B cell (primary cell): ENCODE data around the gene SLC35F3. TPM values are rescaled to one million over a fixed set of nuclear protein-coding genes. Genes with fewer than 3 reads are reported as not detected.

Source experiments
- ATAC-seq: fragments of 200-7000 bp; cut with Tn5 transposase; one replicate; pipeline ENCODE4 v1.10.0; 2021; ENCODE audit warnings: low read depth, mild to moderate bottlenecking, moderate number of reproducible peaks, moderate library complexity
- CTCF ChIA-PET: fragments of 350-600 bp; sonication (Branson Sonifier 250); formaldehyde crosslinking; loops from one replicate; lab custom pipeline; 2021; ENCODE audit warnings: antibody characterized with exemption, inconsistent platforms; lab: Charles Lee
- POLR2A ChIA-PET: fragments of 350-600 bp; sonication (Branson Sonifier 250); formaldehyde crosslinking; loops from one replicate; lab custom pipeline; 2021; ENCODE audit warnings: antibody characterized with exemption; lab: Charles Lee
- DNase-seq: peaks from one replicate; pipeline ENCODE4 v3.0.0; 2013
- H2AFZ ChIP-seq: 2 replicates; pipeline ENCODE4 v1.6.1; 2012; ENCODE audit warnings: mild to moderate bottlenecking, low read depth, low read length; ENCODE audit not compliant: insufficient read depth, poor library complexity, severe bottlenecking
- H3K27ac ChIP-seq, 2 donors: 1 replicate in 1 of 2; 2 replicates in 1 of 2; pipeline ENCODE4 v1.5.1; 2012 to 2013; ENCODE audit warnings: low read length in 2 of 2, mild to moderate bottlenecking in 2 of 2, moderate library complexity in 1 of 2
- H3K27me3 ChIP-seq, 4 experiments: fragments of 200-600 bp in 1 of 4; sonication (generic) in 1 of 4; replicated peaks in 1 of 4; 1 replicate in 2 of 4; 2 replicates in 2 of 4; pipeline versions ENCODE4 v1.6.1 to v1.7.0; 2013 to 2016; ENCODE audit warnings: low read length in 3 of 4, mild to moderate bottlenecking in 2 of 4, mixed read lengths in 1 of 4, moderate library complexity in 1 of 4; ENCODE audit not compliant: insufficient read depth in 4 of 4, control insufficient read depth in 3 of 4; ENCODE audit errors: control extremely low read depth in 1 of 4
- H3K36me3 ChIP-seq, 2 experiments: replicated peaks in 1 of 2; 1 replicate in 1 of 2; 2 replicates in 1 of 2; pipeline versions ENCODE4 v1.6.1 to v1.7.1; 2013; ENCODE audit warnings: low read length in 1 of 2; ENCODE audit not compliant: insufficient read depth in 2 of 2, control insufficient read depth in 1 of 2; ENCODE audit errors: control extremely low read depth in 1 of 2, extremely low read depth in 1 of 2
- H3K4me1 ChIP-seq, 2 donors: fragments of 200-600 bp in 1 of 2; sonication (generic) in 1 of 2; 1 replicate in 1 of 2; 2 replicates in 1 of 2; pipeline versions ENCODE4 v1.5.1 to v1.6.1; 2013 to 2017; ENCODE audit warnings: low read length in 2 of 2; ENCODE audit not compliant: control insufficient read depth in 2 of 2, insufficient read depth in 2 of 2
- H3K4me2 ChIP-seq: replicated peaks from 2 replicates; pipeline ENCODE3; 2012; ENCODE audit warnings: mild to moderate bottlenecking, low read depth, low read length; ENCODE audit not compliant: poor library complexity, severe bottlenecking
- H3K4me3 ChIP-seq, 5 experiments: fragments of 200-600 bp in 1 of 5; sonication (generic) in 1 of 5; 1 replicate in 3 of 5; 2 replicates in 2 of 5; pipeline versions ENCODE4 v1.5.1 to v1.7.0; 2011 to 2016; ENCODE audit warnings: low read length in 4 of 5, mild to moderate bottlenecking in 4 of 5, low read depth in 2 of 5, control low read depth in 1 of 5, moderate library complexity in 1 of 5; ENCODE audit not compliant: insufficient read depth in 1 of 5; ENCODE audit errors: control extremely low read depth in 1 of 5, extremely low read depth in 1 of 5
- H3K79me2 ChIP-seq: fragments of 200-600 bp; sonication (generic); one replicate; pipeline ENCODE4 v1.6.0; 2016; ENCODE audit warnings: low read length; ENCODE audit not compliant: control insufficient read depth, insufficient read depth
- H3K9ac ChIP-seq: fragments of 200-600 bp; sonication (generic); 2 replicates; pipeline ENCODE4 v1.6.1; 2017; ENCODE audit warnings: mild to moderate bottlenecking, low read length, moderate library complexity
- H3K9me3 ChIP-seq, 3 donors: one replicate each; pipeline versions ENCODE4 v1.6.1 to v1.7.1; 2013; ENCODE audit warnings: low read length in 2 of 3; ENCODE audit not compliant: control insufficient read depth in 2 of 3, insufficient read depth in 1 of 3; ENCODE audit errors: control extremely low read depth in 1 of 3
- H4K20me1 ChIP-seq: 2 replicates; pipeline ENCODE4 v1.6.0; 2012; ENCODE audit warnings: mild to moderate bottlenecking, low read length; ENCODE audit not compliant: insufficient read depth, control insufficient read depth, poor library complexity, severe bottlenecking
- H3K27ac Mint-ChIP-seq: one replicate; pipeline ENCODE4 v1.8.0; 2021; ENCODE audit warnings: mixed read lengths
- H3K27me3 Mint-ChIP-seq: one replicate; pipeline ENCODE4 v1.8.0; 2021; ENCODE audit warnings: mixed read lengths
- H3K4me1 Mint-ChIP-seq: one replicate; pipeline ENCODE4 v1.8.0; 2021; ENCODE audit warnings: mixed read lengths
- H3K4me3 Mint-ChIP-seq: one replicate; pipeline ENCODE4 v1.8.0; 2021; ENCODE audit warnings: mixed read lengths
- H3K9me3 Mint-ChIP-seq: one replicate; pipeline ENCODE4 v1.8.0; 2022; ENCODE audit warnings: mixed read lengths; ENCODE audit not compliant: insufficient read depth
- CTCF ChIP-seq: fragments of 200-600 bp; IDR thresholded peaks from one replicate; pipeline ENCODE4 v1.8.0; 2022; ENCODE audit warnings: antibody characterized with exemption, mild to moderate bottlenecking
- EZH2 ChIP-seq: IDR thresholded peaks from 2 replicates; pipeline ENCODE4 v1.6.1; 2012; ENCODE audit warnings: borderline replicate concordance, low read depth, mild to moderate bottlenecking, moderate library complexity, low read length; ENCODE audit not compliant: insufficient read depth, poor library complexity, severe bottlenecking
- WGBS: methylation state at CpG from one replicate; pipeline ENCODE4 v1.1.5; 2013; ENCODE audit warnings: missing lambda C conversion rate; ENCODE audit not compliant: insufficient coverage; 5-methylcytosine and 5-hydroxymethylcytosine counted together
- intact Hi-C: fragments of 100-400 bp; cut with micrococcal nuclease; formaldehyde crosslinking; loops from one replicate; pipeline ENCODE4 v1.10.0; 2022
- polyA plus RNA-seq: library from polyadenylated mRNA; depleted of rRNA; stranded (reverse); fragments of >200 nt; gene quantifications from 2 replicates; pipeline ENCODE4 v1.2.3, GENCODE V29; 2012
- total RNA-seq, 2 donors: library from RNA; stranded (reverse); fragments of 120-200 nt in 1 of 2; gene quantifications; 1 replicate in 1 of 2; 2 replicates in 1 of 2; pipeline versions ENCODE4 v1.2.3 to v1.2.4, GENCODE V29; 2013 to 2022

The SLC35F3 gene
- total and polyA plus RNA-seq, 2 donors (not counting 1 experiment from before 2014, with no cell fraction given): not detected

- ChIA-PET POLR2A (no interaction called here), CTCF (no interaction called here)
- no peaks in the 10 kb centered on the region for H3K4me1 Mint-ChIP-seq
- H3K4me1 ChIP-seq: no peaks in the 10 kb centered on the region
- H3K4me3 ChIP-seq: no peak overlapping the region
- DNase-seq: no peak
- intact Hi-C loops: no loop called here
- H3K9me3 Mint-ChIP-seq: no peaks in the 10 kb centered on the region
- H3K4me3 Mint-ChIP-seq: no peak overlapping the region
- no peaks in the 10 kb centered on the region for H3K79me2 ChIP-seq
- peaks cover 15% of the 10 kb centered on the region for H3K27me3 Mint-ChIP-seq
- no peak overlapping the region for H3K4me2 ChIP-seq
- WGBS: no CpG with 5 or more reads among the region's 2 CpGs
- ATAC-seq: no peak
- H4K20me1 ChIP-seq: no peaks in the 10 kb centered on the region
- H3K36me3 ChIP-seq: no peaks in the 10 kb centered on the region
- no peak overlapping the region for H3K9ac ChIP-seq
- peaks cover 0 to 7% (median 2%) of the 10 kb centered on the region in 3 donors for H3K9me3 ChIP-seq
- no peak overlapping the region for H3K27ac ChIP-seq
- TF ChIP-seq CTCF: no peak
- TF ChIP-seq EZH2: no peak
- H3K27me3 ChIP-seq: no peaks in the 10 kb centered on the region
- H3K27ac Mint-ChIP-seq: no peak overlapping the region
- no peak overlapping the region for H2AFZ ChIP-seq
Measured at GRCh38 chr1:234199476-234200127, 295.1 kb downstream of the SLC35F3 start.

GRCh38 chr1:234200566-234200965 is 296.1 kb downstream of the SLC35F3 start:
- ChIA-PET CTCF (no interaction called here), POLR2A (no interaction called here)
- DNase-seq: no peak
- no peak overlapping the region for H3K4me3 Mint-ChIP-seq
- Histone ChIP-seq H3K36me3 (no peaks in the 10 kb centered on the region), H3K27ac (no peak overlapping the region), H3K4me1 (no peaks in the 10 kb centered on the region), H2AFZ (no peak overlapping the region), H3K9ac (no peak overlapping the region), H3K27me3 (no peaks in the 10 kb centered on the region), H3K4me3 (no peak overlapping the region), H3K79me2 (no peaks in the 10 kb centered on the region), H4K20me1 (no peaks in the 10 kb centered on the region), H3K4me2 (no peak overlapping the region), H3K9me3 (peaks cover 0 to 7% (median 2%) of the 10 kb centered on the region in 3 donors)
- peaks cover 10% of the 10 kb centered on the region for H3K27me3 Mint-ChIP-seq
- no peaks in the 10 kb centered on the region for H3K9me3 Mint-ChIP-seq
- no peak overlapping the region for H3K27ac Mint-ChIP-seq
- TF ChIP-seq CTCF (no peak), EZH2 (no peak)
- ATAC-seq: no peak
- WGBS: 80% methylated on average over 1 of the region's 4 CpGs
- intact Hi-C loops: no loop called here
- no peaks in the 10 kb centered on the region for H3K4me1 Mint-ChIP-seq
